ENCODE measurements around the gene KCNC4.

The KCNC4 gene

DNA sequence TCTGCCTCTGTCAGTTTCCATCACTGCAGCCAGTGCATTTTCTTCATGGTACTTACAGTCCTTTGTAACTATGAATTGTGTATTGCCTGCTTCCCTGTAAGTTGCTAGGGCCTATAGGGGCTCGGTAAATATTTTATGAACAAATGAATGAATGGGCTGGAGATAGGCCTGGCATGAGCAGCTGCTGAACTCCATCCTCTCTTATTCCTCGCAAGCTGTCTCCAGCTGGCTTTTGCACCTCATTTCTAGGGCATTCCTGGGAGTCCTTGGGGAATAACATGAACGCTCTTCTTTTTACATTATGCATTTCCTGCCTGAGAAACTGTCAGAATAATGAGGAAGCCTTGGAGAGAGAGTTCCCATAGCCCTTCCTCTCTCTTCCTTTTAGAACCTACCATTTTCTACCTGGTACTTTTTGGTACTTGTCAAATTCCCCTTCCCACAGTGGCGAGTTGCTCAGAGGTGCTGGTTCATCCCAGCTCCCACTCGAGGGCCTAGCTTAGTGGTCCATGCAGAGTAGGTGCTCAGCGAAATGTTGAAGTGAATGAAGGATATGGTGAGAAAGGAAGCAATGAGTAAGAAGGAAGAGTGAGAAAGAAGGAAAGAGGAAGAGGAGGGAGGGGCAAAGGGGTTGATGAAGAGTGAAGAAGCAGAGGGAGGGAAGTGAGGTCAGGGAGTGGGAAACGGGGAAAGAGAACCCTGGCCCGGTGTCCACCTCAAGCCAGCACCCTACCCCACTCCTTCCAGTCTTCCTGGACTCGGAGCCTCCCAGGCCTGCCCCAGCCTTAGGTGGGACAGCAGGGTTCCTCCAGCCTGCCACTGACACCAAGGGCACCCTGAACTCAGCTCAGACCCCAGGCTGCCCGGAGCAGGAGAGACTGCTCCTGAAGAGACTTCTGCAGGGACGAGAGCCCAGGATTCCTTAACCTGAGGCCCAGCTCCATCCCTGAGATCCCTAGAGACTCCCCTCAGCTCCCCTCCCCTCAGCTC lies 29.6 kb downstream of the KCNC4 start:
- TF ChIP-seq GATA3 (IDR thresholded peaks at IDR 0.05; ENCODE audit: low read depth, low read length) (no peak), GATA2 (IDR thresholded peaks at IDR 0.05; ENCODE audit: low read depth, low read length) (no peak)

DNA sequence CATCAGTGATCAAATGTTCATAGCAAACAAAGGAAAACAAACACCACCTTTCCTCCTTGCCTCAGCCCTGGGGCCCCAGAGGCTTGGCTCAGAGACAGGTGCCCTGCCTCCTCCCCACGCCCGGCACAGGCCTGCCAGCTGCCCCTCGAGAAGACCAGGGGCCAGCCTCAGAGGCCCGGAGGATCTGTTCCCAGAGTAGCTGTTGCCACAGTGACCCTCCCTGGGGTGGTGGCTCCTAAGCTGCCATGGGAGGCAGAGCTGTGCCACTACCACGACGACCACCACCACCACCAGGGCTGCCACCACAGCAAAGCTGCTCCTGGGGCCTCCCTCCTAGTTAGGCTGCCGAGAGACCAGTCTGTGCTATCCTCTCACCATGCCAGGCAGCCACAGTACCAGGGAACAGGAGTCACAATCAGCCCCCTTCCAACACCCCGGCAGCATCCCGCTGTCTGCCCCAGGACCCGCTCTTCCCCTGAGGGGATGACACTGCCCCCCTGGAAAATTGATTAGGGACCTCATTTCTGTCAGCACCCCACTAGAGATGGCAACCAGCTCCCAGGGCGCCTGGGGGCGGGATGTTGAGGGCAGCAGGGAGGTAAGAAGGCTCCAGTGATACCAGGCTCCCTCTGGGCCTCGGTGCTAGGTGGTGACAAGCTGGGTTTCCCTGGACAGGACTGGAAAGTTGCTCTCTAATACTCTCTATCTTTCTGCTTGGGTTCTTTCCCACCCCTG lies 30.5 kb downstream of the KCNC4 start:
- TF ChIP-seq GATA2 (IDR thresholded peaks at IDR 0.05; ENCODE audit: low read depth, low read length) (no peak), GATA3 (IDR thresholded peaks at IDR 0.05; ENCODE audit: low read depth, low read length) (no peak)

DNA sequence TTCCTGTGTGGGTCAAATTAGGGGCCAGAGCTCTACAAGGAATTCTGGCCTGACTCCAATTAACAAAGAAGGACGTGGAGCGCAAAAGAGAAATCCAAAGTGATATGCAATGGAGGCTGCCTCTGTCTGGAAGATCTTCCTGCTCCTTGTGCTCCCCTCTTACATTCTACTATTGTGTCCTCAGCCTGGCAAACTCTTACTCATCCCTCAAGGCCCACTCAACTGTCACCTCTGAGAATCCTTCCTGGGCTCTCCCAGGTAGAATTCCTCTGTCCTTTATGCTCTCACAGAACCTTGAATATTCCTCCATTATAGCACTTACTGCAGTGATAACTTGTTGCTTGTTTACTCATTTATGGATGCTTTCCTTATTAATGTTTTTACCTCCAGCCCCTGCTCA lies 31.4 kb downstream of the KCNC4 start:
- no peak for TF ChIP-seq GATA2 (IDR thresholded peaks at IDR 0.05; ENCODE audit: low read depth, low read length)
- TF ChIP-seq GATA3 (IDR thresholded peaks at IDR 0.05; ENCODE audit: low read depth, low read length), result no peak

DNA sequence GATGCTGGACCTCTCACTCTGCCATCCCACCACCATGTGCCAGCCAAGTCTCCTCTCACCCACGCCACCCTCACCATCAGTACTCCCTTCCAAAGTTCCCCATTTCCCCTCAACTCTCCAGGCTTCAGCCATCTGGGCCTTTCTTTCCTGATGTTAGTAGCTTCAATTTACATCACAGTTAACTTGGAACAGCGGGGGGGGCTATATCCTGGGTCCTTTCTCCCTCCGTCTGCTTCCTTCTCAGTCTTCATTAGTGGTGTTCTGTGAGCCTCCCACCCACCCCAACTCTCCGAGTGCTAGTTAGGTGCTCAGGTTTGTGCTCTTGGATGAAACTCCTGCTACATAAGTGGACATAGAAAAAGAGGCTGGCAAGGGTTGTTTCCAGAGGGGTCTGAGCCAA lies 31.9 kb downstream of the KCNC4 start:
- TF ChIP-seq GATA3 (IDR thresholded peaks at IDR 0.05; ENCODE audit: low read depth, low read length) (no peak), GATA2 (IDR thresholded peaks at IDR 0.05; ENCODE audit: low read depth, low read length) (no peak)

DNA sequence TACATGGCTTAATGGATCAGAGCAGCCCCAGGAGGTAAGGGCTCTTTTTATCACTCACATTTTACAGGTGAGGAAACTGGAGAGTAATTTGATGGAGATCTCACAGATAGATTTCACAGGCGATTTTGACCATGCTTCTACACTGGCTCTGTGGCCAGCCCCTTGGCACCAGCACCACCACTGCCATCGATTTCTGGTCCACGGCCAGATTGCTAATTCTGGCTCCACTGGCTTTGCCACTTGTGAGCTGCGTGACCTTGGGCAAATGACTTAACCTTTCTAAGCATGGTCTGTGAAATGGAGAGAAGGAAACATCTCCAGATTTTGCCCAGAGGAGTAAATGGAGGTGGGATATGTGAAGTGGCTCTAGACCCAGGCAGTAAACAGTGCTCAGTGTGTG lies 32.6 kb downstream of the KCNC4 start:
- no peak for TF ChIP-seq GATA3 (IDR thresholded peaks at IDR 0.05; ENCODE audit: low read depth, low read length)
- no peak for TF ChIP-seq GATA2 (IDR thresholded peaks at IDR 0.05; ENCODE audit: low read depth, low read length)

DNA sequence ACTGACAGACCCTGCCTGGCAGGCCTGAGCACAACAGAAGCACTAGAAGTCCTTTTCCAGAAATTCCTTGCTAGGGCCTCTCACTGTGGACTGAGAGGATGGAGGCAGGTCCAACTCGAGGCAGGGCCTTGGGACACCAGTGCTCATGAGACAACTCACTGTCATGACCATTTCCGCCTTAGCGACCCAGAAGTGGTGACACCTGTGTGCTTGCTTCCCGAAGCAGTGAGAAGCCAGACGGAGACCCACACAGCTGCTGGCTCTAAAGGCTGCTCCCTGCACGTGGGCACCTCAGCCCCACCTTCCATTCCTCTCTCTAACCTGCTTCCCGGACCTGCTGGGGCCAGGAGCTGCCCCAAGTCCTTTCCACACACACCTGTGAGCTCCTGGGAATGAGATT lies 33.0 kb downstream of the KCNC4 start:
- no peak for TF ChIP-seq GATA2 (IDR thresholded peaks at IDR 0.05; ENCODE audit: low read depth, low read length)
- TF ChIP-seq GATA3 (IDR thresholded peaks at IDR 0.05; ENCODE audit: low read depth, low read length), result no peak

DNA sequence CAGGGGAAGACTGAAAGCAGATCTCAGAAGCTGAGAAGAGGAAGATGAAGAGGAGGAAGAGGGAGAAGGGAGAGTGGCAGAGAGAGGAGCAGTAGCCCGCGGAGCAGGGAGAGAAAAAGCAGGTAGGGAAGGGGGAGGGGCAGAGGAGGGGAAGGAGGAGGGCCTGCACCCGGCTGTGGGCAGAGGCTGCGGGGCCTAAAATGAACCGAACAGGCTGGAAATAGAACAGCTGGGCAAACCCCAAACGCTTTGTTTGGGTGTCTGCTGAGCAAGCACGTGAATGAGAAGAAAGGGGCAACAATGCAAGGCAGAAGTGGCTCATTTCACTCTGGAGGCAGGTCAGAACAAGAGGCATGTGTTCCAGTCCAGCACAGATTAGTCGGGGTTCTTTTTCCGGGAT lies 33.5 kb downstream of the KCNC4 start:
- TF ChIP-seq GATA2 (IDR thresholded peaks at IDR 0.05; ENCODE audit: low read depth, low read length) (no peak), GATA3 (IDR thresholded peaks at IDR 0.05; ENCODE audit: low read depth, low read length) (no peak)

DNA sequence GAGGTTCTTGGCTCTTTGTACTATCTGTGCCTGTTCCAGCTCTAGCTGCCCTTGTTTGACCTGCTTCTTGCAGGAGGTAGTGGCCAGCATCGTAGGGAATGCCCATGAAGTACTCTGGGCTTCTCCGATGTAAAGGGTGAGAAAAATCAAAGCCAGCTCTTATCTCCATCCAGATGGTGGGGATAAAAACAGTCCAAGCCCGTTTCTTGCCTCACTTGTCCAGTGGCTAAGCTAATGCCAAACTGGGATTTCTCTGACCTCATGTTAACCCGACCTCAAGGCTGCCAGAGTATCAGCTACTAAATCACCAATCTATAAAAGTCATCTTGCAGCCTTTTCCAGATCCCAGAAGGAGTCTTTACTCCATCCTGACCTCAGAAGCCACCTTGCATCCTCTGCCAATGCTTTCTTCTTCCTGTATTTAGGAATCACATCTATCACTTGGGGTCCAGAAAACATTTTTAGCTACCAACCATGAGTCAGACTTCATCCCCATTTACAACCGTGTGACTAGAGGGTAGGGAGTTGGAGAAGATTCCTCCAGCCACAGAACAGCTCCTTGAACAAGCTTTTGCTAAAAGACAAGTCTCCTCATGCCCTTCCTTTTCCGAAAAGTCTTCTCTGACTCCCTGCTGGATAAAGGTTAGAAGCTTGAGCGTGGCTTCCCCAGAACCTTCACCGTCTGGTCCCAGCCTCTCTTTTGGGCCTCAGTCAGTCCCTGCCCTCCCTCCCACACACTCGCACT lies 35.9 kb downstream of the KCNC4 start:
- TF ChIP-seq GATA3 (IDR thresholded peaks at IDR 0.05; ENCODE audit: low read depth, low read length) (no peak), GATA2 (IDR thresholded peaks at IDR 0.05; ENCODE audit: low read depth, low read length) (no peak)

DNA sequence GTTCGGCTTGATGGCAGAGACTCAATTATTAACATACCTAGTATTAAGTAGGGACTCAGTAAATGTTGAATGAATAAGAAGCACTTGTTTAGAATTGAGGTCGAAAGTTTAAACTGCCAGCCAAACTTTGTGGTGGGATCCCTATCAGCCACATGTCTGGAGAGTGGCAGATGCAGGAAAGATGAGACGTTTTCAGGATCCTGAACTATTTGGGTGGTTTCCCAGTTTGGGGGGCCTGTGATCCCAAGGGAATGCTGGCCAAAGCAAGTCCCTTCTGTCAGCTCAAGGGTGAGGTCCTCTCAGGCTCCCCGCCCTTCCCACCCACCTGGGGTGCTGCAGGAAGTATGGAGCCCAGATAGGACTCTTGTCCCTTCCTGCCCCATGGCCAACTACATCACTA lies 38.6 kb downstream of the KCNC4 start:
- TF ChIP-seq GATA3 (IDR thresholded peaks at IDR 0.05; ENCODE audit: low read depth, low read length), result no peak
- no peak for TF ChIP-seq GATA2 (IDR thresholded peaks at IDR 0.05; ENCODE audit: low read depth, low read length)

DNA sequence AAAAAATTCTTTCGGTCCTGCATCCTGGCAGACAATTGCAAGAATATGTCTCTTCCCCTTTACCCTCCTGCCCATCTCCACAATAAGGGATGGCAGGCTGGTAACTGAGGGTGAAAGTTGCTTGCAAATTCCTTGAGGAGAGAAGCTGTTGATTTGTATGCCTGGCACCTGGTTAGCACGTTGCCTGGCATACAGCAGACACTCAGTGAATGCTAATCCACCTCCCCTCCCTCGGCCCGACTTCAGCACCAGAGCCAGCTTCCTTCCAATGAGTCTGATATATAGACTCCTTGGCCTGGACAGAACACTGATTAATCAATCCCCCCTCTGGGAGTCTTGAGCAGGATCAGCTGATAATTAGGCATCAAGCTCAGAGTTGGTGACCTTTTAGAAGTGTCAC lies 39.1 kb downstream of the KCNC4 start:
- TF ChIP-seq GATA3 (IDR thresholded peaks at IDR 0.05; ENCODE audit: low read depth, low read length), result no peak
- TF ChIP-seq GATA2 (IDR thresholded peaks at IDR 0.05; ENCODE audit: low read depth, low read length), result no peak

DNA sequence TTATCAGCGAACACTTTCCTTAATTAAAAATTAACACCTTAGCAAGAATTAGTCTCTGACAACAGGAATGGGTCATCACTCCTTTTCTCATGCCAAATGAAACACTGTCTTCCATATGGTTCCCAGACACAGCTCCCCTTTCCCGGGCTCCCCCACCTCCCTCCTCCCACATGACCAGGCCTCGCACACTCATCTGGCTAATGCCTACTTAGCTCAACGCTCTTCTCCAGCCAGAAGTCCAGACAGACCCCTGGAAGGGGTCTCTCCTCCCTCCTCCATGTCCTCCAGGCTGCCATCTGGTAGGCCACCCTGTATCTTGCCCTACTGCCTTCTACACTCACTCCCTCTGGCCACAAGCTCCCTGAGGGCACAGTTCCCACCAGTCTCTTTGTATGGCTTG lies 39.9 kb downstream of the KCNC4 start:
- TF ChIP-seq GATA2 (IDR thresholded peaks at IDR 0.05; ENCODE audit: low read depth, low read length), result no peak
- no peak for TF ChIP-seq GATA3 (IDR thresholded peaks at IDR 0.05; ENCODE audit: low read depth, low read length)

DNA sequence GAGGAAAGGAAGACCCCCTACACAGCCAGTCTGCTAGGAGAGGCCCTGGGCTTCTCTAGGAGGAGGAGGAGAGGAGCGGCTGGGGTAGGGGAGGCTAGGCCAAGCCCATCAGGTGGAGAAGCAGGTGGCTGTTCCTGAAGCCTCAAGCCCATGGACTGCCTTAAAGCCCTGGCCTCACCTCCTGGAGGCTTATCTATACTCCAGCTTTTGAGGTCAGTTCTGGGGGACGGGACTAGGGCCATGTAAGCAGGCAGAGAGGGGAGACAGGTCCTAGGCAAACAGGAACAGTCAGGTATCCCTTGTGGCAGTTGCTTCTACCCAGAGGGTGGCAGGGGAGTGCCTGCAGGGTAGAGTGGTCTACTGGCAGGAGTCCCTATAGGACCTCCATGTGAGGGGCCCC lies 40.6 kb downstream of the KCNC4 start:
- no peak for TF ChIP-seq GATA2 (IDR thresholded peaks at IDR 0.05; ENCODE audit: low read depth, low read length)
- no peak for TF ChIP-seq GATA3 (IDR thresholded peaks at IDR 0.05; ENCODE audit: low read depth, low read length)

DNA sequence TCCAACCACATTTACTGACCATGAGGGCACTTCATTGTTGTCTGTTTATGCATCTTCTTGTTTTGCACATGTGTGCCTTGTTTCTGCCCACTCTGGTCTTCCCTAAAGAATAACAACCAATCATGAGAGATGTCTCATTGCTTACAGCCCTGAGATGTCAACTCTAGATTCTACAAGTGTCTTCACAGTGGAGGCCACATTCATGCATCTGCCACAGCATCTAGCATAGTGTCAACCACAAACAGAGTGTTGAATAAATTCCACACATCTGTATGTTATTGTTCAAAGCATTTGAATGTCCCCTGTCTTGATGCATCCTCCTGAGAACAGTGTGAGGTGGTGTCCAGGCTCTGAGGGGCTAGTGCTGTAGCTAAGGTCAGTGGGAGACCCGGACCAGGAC lies 43.1 kb downstream of the KCNC4 start:
- no peak for TF ChIP-seq GATA2 (IDR thresholded peaks at IDR 0.05; ENCODE audit: low read depth, low read length)
- TF ChIP-seq GATA3 (IDR thresholded peaks at IDR 0.05; ENCODE audit: low read depth, low read length), result no peak
